Panc1 (cell line): Measurements from ENCODE around the gene CLSTN2.

ENCODE experiments used
- CTCF ChIP-seq: fragments of 450-650 bp; IDR thresholded peaks from 2 replicates; pipeline ENCODE4 v1.5.1; 2017; ENCODE audit warnings: mild to moderate bottlenecking
- POLR2AphosphoS5 ChIP-seq: IDR thresholded peaks from 2 replicates; pipeline ENCODE4 v1.6.1; 2012; ENCODE audit warnings: mild to moderate bottlenecking, low read depth, low read length, moderate library complexity

DNA sequence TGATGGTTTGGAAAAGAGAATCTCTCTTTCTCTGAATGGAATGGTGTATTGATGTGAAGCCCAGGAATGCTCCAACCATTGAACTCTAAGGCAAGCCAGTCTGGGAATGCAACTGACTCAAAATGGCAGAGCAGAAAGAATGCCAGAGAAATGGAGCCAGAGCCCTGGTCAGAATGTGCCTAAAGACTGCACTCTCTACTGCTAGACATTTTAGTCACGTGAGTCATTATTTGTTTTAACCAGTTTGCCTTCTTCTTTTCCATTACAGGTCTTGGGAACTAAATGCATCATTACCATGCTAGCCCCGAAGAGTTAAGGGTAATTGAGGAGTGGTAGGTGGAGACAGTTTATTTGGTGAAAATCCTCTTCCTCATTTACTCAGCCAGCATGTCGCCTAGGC, 675.6 kb downstream of the CLSTN2 start:
- TF ChIP-seq CTCF (no peak), POLR2AphosphoS5 (no peak)
